Measurements from ENCODE around the gene OSBPL2.

OSBPL2 gene

DNA sequence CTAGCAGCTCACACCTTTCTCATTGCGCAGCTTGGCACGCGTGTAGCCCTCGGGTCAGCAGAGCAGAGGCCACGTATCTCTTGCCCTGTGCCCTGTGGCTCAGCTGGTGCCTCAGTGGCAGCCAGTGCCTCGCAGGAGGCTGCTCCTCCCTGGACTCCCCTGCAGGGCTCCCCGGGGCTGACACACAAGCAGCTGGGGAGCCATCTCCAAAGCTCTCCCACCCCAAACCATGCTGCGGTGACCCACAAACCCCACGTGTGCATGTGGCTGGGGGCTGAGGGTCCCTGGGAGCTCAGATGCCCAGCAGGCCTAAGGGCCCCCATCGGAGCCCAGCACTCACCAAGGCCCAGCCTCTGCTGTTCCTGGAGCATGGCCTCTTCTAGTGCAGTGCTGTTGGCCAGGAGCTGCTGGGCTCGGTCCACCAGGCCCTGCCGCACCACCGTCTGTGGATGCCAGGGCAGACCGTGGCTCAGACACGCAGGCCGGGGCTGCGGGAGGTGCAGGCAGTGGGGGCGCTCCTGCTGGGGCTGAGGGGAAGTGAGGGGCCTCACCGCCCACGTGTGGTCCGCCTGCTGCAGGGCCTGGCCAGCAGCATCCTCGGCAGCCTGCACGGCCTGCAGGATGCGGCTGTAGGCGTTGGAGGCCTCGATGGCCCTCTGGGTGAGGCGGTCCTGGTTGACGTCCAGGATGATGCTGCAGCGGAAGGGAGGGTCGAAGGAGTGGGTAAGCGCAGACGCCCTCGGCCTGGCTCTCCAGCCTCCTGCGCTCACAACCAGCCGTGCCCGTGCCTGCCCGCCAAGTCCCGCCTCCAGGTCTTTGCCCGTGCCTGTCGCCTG, 78.2 kb downstream of the OSBPL2 start:
- TF ChIP-seq FOXM1 (IDR thresholded peaks at IDR 0.05; ENCODE audit: borderline replicate concordance, low read depth) (no peak), TCF12 (IDR thresholded peaks at IDR 0.05; ENCODE audit: low read depth) (no peak), NFIC (IDR thresholded peaks at IDR 0.05) (no peak), CREB1 (IDR thresholded peaks at IDR 0.05; ENCODE audit: low read depth) (no peak), ZBTB7A (IDR thresholded peaks at IDR 0.05; ENCODE audit: low read depth) (no peak), RAD21 (IDR thresholded peaks at IDR 0.05; ENCODE audit: low read depth) (no peak), TEAD4 (IDR thresholded peaks at IDR 0.05) (no peak), EP300 (IDR thresholded peaks at IDR 0.05; ENCODE audit: borderline replicate concordance) (no peak), TAF1 (IDR thresholded peaks at IDR 0.05; ENCODE audit: low read depth) (no peak), EGR1 (IDR thresholded peaks at IDR 0.05) (no peak), YY1 (IDR thresholded peaks at IDR 0.05; ENCODE audit: low read depth) (no peak)
- TF ChIP-seq, protein P1, sequence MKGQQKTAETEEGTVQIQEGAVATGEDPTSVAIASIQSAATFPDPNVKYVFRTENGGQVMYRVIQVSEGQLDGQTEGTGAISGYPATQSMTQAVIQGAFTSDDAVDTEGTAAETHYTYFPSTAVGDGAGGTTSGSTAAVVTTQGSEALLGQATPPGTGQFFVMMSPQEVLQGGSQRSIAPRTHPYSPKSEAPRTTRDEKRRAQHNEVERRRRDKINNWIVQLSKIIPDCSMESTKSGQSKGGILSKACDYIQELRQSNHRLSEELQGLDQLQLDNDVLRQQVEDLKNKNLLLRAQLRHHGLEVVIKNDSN (IDR thresholded peaks at IDR 0.05): no peak
- TF ChIP-seq, protein P2, sequence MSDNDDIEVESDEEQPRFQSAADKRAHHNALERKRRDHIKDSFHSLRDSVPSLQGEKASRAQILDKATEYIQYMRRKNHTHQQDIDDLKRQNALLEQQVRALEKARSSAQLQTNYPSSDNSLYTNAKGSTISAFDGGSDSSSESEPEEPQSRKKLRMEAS (IDR thresholded peaks at IDR 0.05): no peak
- TF ChIP-seq, protein P3, sequence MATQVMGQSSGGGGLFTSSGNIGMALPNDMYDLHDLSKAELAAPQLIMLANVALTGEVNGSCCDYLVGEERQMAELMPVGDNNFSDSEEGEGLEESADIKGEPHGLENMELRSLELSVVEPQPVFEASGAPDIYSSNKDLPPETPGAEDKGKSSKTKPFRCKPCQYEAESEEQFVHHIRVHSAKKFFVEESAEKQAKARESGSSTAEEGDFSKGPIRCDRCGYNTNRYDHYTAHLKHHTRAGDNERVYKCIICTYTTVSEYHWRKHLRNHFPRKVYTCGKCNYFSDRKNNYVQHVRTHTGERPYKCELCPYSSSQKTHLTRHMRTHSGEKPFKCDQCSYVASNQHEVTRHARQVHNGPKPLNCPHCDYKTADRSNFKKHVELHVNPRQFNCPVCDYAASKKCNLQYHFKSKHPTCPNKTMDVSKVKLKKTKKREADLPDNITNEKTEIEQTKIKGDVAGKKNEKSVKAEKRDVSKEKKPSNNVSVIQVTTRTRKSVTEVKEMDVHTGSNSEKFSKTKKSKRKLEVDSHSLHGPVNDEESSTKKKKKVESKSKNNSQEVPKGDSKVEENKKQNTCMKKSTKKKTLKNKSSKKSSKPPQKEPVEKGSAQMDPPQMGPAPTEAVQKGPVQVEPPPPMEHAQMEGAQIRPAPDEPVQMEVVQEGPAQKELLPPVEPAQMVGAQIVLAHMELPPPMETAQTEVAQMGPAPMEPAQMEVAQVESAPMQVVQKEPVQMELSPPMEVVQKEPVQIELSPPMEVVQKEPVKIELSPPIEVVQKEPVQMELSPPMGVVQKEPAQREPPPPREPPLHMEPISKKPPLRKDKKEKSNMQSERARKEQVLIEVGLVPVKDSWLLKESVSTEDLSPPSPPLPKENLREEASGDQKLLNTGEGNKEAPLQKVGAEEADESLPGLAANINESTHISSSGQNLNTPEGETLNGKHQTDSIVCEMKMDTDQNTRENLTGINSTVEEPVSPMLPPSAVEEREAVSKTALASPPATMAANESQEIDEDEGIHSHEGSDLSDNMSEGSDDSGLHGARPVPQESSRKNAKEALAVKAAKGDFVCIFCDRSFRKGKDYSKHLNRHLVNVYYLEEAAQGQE (IDR thresholded peaks at IDR 0.05; ENCODE audit: low read depth): no peak

DNA sequence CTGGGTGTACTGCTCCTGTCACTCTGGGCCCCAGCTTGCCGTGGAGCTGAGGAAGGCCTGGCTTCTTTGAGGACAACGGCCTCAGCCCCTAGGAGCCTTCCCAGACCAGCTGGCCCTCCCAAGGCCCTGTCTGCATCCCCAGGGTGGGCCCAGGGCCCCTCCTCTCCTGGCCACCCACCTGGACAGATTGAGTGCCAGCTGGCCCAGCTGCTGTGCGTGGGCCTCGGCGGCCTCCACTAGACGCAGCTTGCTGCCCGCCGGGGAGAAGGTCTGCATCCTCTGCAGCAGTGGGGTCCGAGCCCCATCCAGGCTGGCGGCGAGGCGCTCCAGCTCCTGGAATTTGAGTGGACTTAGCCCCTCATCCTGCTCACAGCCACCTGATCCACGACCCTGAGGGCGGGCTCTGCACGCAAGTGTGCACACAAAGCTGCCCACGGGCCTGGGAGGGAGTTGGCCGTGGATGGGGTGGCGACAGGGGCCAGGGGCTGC, 78.9 kb downstream of the OSBPL2 start:
- TF ChIP-seq ZBTB7A (IDR thresholded peaks at IDR 0.05; ENCODE audit: low read depth) (no peak), CEBPB (IDR thresholded peaks at IDR 0.05) (no peak), FOXM1 (IDR thresholded peaks at IDR 0.05; ENCODE audit: borderline replicate concordance, low read depth) (no peak), CREB1 (IDR thresholded peaks at IDR 0.05; ENCODE audit: low read depth) (no peak), EP300 (IDR thresholded peaks at IDR 0.05; ENCODE audit: borderline replicate concordance) (no peak), TCF12 (IDR thresholded peaks at IDR 0.05; ENCODE audit: low read depth) (no peak), EGR1 (IDR thresholded peaks at IDR 0.05) (no peak), NFIC (IDR thresholded peaks at IDR 0.05) (no peak), TAF1 (IDR thresholded peaks at IDR 0.05; ENCODE audit: low read depth) (no peak), YY1 (IDR thresholded peaks at IDR 0.05; ENCODE audit: low read depth) (no peak), RAD21 (IDR thresholded peaks at IDR 0.05; ENCODE audit: low read depth) (no peak)
- TF ChIP-seq, protein P1 (IDR thresholded peaks at IDR 0.05): no peak

DNA sequence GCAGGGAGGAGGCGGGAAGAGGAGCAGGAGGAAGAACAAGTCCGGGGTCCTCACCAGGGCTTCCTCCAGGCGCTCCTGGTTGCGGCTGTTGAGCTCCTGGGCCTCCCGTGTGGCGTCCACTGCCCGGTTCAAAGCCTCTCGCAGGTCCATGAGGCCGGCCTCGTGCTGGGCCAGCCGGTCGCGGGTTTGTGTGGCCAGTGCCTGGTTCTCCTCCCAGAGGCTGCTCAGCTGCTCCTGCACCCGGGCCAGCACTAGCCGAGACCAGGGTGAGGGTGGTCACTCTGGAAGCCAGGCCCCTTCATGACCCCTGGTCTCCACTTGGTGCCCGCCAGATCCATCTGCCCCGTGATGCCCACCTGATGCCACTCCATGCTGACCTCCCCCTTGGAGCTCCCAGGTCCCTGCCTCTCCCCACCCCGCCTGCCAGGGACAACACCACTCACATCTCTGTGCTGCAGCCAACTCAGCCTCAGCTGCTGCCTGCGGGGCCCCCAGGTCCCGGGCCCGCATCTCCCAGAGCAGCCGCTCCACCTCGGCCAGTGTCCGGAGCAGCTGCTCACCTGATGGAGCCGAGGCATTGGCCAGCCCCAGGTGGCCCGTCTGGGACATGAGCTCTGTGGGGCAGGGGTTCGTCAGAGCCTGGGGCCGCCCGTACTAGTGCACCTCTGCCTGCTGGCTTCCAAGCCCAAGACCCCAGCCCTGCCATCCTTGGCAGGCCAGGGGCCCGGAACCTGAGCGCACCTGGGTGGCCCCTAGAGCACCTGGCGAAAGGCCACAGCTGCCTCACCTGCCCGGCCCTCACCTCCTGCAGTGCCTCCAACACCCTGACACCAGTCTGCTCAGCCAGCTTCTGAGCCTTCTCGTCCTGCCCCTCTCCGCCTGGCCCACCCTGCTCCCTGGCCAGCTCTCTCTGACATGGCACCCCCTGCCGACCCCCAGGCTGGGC, 80.4 kb downstream of the OSBPL2 start:
- TF ChIP-seq CEBPB (IDR thresholded peaks at IDR 0.05) (no peak), ZBTB7A (IDR thresholded peaks at IDR 0.05; ENCODE audit: low read depth) (peak; percentile 50; the same call in 1 of the 2 replicates)
- TF ChIP-seq, protein P2 (IDR thresholded peaks at IDR 0.05): 0 out of 2 replicates have a peak, but pooled peaks have one; percentile 17

DNA sequence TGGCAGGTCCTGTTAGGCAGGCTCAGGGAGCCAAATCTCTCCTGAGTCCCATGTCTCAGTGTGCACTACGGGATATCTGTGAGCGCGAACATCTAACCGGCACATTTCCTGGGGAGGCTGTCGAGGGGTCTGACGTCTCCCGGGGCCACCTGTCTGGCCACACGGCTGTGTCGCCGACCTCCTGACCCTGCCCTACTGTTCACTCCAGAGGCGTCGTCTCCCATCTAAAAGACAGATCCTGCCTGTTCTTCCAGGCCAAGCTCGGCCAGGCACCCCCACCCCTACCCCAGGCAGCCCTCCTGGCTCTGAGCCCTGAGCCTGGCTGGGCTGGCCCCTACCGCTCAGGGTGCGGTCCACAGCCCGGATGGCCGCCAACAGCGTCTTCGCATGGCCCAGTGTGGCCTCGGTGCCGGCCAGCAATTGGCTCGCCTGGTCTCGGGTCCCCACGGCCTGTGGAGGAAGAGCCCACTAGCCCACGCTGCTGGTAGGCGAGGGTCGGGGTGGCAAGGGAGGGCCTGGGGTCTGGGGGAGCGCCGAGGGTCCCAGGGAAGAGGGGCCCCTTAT, 81.1 kb downstream of the OSBPL2 start:
- no peak for TF ChIP-seq RAD21 (IDR thresholded peaks at IDR 0.05; ENCODE audit: low read depth)
- no peak for TF ChIP-seq NFIC (IDR thresholded peaks at IDR 0.05)
- no peak for TF ChIP-seq TAF1 (IDR thresholded peaks at IDR 0.05; ENCODE audit: low read depth)
- TF ChIP-seq ZBTB7A (IDR thresholded peaks at IDR 0.05; ENCODE audit: low read depth): no peak
- TF ChIP-seq CEBPB (IDR thresholded peaks at IDR 0.05): no peak
- TF ChIP-seq, protein P2 (IDR thresholded peaks at IDR 0.05): no peak
- no peak for TF ChIP-seq EP300 (IDR thresholded peaks at IDR 0.05; ENCODE audit: borderline replicate concordance)
- TF ChIP-seq TCF12 (IDR thresholded peaks at IDR 0.05; ENCODE audit: low read depth): no peak
- TF ChIP-seq, protein P1 (IDR thresholded peaks at IDR 0.05): no peak
- no peak for TF ChIP-seq EGR1 (IDR thresholded peaks at IDR 0.05)

DNA sequence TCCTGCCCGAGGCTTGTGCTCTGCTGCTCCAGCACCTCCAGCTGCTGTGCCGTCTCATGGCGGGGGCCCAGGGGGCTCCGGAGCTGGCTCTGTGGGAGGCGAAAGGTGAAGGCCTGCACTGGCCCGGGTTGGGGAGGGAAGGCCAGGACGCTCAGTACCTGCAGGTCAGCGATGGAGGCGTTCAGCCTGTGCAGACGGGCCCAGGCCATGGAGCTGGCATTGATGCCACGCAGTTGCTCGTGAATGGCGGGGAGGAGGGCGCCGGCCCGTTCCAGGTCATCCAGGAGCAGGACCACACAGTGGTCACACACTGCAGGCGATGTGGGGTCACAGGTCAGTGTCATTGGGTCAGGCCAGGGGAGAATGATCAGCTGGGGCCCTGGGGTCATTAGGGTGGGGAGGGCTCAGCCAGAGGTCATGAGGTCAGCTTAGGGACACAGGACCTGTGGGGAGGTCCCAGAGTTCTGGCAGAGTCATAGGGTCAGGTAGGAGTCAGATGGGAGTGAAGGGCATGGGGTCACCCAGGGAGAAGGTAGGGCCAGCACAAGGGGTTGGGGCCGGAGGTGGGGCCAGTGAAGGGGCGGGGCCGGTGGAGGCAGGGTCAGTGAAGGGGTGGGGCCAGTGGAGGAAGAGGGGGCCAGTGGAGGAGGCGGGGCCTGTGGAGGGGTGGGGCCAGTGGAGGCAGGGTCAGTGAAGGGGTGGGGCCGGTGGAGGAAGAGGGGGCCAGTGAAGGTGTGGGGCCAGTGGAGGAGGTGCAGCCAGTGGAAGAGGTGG, 82.4 kb downstream of the OSBPL2 start:
- TF ChIP-seq CEBPB (IDR thresholded peaks at IDR 0.05): no peak
- TF ChIP-seq CREB1 (IDR thresholded peaks at IDR 0.05; ENCODE audit: low read depth): no peak
- TF ChIP-seq TCF12 (IDR thresholded peaks at IDR 0.05; ENCODE audit: low read depth): no peak
- no peak for TF ChIP-seq ZBTB7A (IDR thresholded peaks at IDR 0.05; ENCODE audit: low read depth)
- TF ChIP-seq YY1 (IDR thresholded peaks at IDR 0.05; ENCODE audit: low read depth): no peak
- TF ChIP-seq NFIC (IDR thresholded peaks at IDR 0.05): no peak
- TF ChIP-seq, protein P3 (IDR thresholded peaks at IDR 0.05; ENCODE audit: low read depth): no peak
- TF ChIP-seq, protein P2 (IDR thresholded peaks at IDR 0.05): no peak
- TF ChIP-seq TAF1 (IDR thresholded peaks at IDR 0.05; ENCODE audit: low read depth): no peak
- no peak for TF ChIP-seq EP300 (IDR thresholded peaks at IDR 0.05; ENCODE audit: borderline replicate concordance)
- TF ChIP-seq RAD21 (IDR thresholded peaks at IDR 0.05; ENCODE audit: low read depth): no peak
- TF ChIP-seq, protein P1 (IDR thresholded peaks at IDR 0.05): no peak
- no peak for TF ChIP-seq EGR1 (IDR thresholded peaks at IDR 0.05)
- no peak for TF ChIP-seq TEAD4 (IDR thresholded peaks at IDR 0.05)
- TF ChIP-seq FOXM1 (IDR thresholded peaks at IDR 0.05; ENCODE audit: borderline replicate concordance, low read depth): no peak

Measured in Ishikawa (cell line).